Thymus (tissue), 11 donors: ENCODE results near the gene WDR35. TPM values are rescaled to one million over a fixed set of nuclear protein-coding genes. Genes with fewer than 3 reads are reported as not detected.

ENCODE experiments used
- DNase-seq, 9 donors: peaks; one replicate each; pipeline ENCODE4 v3.0.0-alpha.2; 2013; ENCODE audit warnings: low spot score in 9 of 9, low read depth in 6 of 9, missing footprints in 1 of 9
- H3K27ac ChIP-seq, 2 donors: one replicate each; pipeline ENCODE4 v1.5.1; 2013; ENCODE audit warnings: control low read depth in 1 of 2, low read depth in 1 of 2, low read length in 1 of 2, mild to moderate bottlenecking in 1 of 2, moderate library complexity in 1 of 2
- H3K27me3 ChIP-seq, 2 donors: one replicate each; pipeline ENCODE4 v1.5.1; 2013; ENCODE audit warnings: low read length in 1 of 2; ENCODE audit not compliant: control insufficient read depth in 2 of 2, insufficient read depth in 1 of 2
- H3K36me3 ChIP-seq, 2 donors: one replicate each; pipeline ENCODE4 v1.5.1; 2013; ENCODE audit warnings: low read length in 1 of 2, mild to moderate bottlenecking in 1 of 2, moderate library complexity in 1 of 2; ENCODE audit not compliant: control insufficient read depth in 2 of 2, insufficient read depth in 2 of 2
- H3K4me1 ChIP-seq, 2 donors: one replicate each; pipeline ENCODE4 v1.5.1; 2013; ENCODE audit warnings: low read length in 2 of 2; ENCODE audit not compliant: control insufficient read depth in 2 of 2, insufficient read depth in 2 of 2
- H3K4me3 ChIP-seq, 2 donors: one replicate each; pipeline ENCODE4 v1.5.1; 2013; ENCODE audit warnings: low read length in 2 of 2, control low read depth in 1 of 2, mild to moderate bottlenecking in 1 of 2
- H3K9me3 ChIP-seq, 2 donors: one replicate each; pipeline ENCODE4 v1.5.1; 2013; ENCODE audit warnings: low read length in 1 of 2, mild to moderate bottlenecking in 1 of 2; ENCODE audit not compliant: control insufficient read depth in 2 of 2, insufficient read depth in 1 of 2
- WGBS: extraction: QIAGEN DNeasy Blood & Tissue Kit; methylation state at CpG from one replicate; pipeline ENCODE4 v1.1.7; 2013; 5-methylcytosine and 5-hydroxymethylcytosine counted together
- polyA plus RNA-seq: library from polyadenylated mRNA; stranded (reverse); fragments of 200-250 nt; gene quantifications from one replicate; pipeline ENCODE4 v1.2.3, GENCODE V29; 2013
- total RNA-seq: library from RNA; stranded (reverse); fragments of 120-200 nt; gene quantifications from one replicate; pipeline ENCODE4 v1.2.4, GENCODE V29; 2013
- donor health status: healthy.

The WDR35 gene
- total and polyA plus RNA-seq, 2 donors: 6.9 to 8.4 TPM

DNA sequence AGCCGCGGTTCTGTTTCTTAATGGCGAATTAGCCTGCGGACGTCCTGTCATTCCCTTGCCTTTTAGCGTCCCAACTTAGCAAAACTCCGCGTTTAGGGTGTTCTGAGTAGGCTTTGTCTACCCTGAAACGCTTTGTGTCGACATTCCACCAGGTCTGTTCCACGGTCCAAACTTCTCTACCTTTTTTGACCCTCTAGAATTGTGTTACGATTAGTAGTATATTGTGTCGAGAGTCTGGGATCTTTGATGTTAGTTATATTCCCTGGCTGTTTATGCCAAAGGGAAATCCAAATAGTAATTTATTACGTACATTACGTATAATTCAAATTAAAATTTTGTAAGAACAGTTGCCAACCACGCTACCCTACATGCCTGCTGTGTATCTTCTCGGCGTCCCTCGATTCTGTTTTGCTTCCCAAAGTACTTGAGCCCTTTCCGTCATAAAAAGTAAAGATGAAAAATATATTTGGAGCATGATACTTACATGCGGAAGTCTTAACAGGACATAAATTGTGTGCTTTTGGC lies 87.6 kb downstream of the WDR35 start:
- 1% methylated on average over 21 of the region's 21 CpGs for WGBS
- H3K9me3 ChIP-seq: no peaks in the 10 kb centered on the region
- H3K27me3 ChIP-seq: no peaks in the 10 kb centered on the region
- peak overlapping the region; percentile 96 to 99 for H3K27ac ChIP-seq
- no peaks in the 10 kb centered on the region for H3K36me3 ChIP-seq
- peak overlapping the region; percentile 75 to 87 for H3K4me3 ChIP-seq
- H3K4me1 ChIP-seq: peaks cover 0 to 16% of the 10 kb centered on the region in 2 donors
- peak in 2 of 9 donors; percentile 15 to 30 for DNase-seq

DNA sequence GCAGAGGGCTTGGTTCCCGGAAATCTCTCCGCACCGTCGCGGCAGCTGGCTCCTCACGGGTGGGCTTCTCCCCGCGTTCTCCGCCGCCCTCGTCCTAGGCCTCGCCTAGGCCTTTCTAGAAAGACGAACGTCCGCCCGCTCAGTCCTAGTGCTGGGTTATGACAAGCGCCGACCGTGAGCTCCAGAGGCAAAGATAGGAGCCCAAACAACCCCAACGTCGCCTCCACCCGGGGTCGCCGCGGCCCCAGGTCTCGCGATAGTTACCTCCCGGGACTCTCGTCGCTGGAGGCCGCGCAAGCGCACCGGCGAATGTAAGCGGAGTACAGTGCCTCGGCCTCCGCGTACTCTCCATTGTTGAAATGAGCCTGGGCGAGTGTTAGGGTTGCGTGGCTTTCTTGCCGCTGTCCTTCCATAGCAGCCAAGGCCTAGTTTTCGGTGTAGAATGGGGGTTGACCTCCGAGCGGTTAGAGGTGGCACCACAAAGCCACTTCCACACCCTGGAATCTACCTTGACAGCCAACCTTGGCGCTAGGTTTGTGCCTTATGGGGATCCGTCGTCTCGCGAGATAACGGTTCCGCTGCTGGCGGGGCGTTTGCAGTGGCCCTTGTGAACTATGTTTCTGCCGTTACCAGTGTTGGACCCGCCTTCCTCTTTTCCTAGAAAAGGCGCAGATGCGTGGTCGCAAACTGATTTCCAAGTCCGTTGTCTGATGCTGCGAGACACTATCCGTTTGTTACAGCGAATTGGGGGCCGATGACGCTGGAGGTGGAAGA lies 88.3 kb downstream of the WDR35 start, which contains the start of gene TTC32:
TSS of gene TTC32 (minus strand) at position 542 of the 774 bp plus-strand sequence. CDS start at position 413, 129 bp downstream.
- under 1% methylated on average over 65 of the region's 65 CpGs for WGBS
- no peaks in the 10 kb centered on the region for H3K9me3 ChIP-seq
- H3K4me3 ChIP-seq: peak within 1 kb of the TSS; percentile 75 to 87
- H3K4me1 ChIP-seq: peaks cover 0 to 16% of the 10 kb centered on the region in 2 donors
- H3K36me3 ChIP-seq: no peaks in the 10 kb centered on the region
- peak within 1 kb of the TSS; percentile 96 to 99 for H3K27ac ChIP-seq
- H3K27me3 ChIP-seq: no peaks in the 10 kb centered on the region
- peak; percentile 94 to 98 (median 96) for DNase-seq

DNA sequence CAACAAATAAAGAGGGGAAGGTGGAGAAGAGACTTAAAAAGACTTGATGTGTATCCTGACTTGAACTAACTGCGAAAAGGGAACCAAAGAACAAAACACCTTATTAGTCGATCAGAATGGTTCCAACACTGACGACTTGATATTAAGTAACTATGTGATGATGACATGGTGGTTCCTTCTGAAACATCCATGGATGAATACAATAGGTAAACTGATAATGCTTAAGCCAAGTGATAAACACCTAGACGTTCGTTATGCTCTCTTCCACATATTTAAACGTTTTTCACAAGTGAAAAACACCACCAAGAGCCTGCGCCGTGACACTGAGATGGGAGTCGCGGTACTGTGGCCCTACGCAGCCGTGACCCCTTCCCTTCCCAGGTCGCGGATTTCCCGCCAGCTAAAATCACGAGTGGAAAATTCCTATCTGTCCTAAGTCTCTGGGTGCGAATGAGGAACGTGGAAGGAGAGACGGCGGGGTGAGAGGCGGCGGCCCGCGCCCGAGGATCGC lies 88.9 kb downstream of the WDR35 start:
- peak overlapping the region; percentile 96 to 99 for H3K27ac ChIP-seq
- DNase-seq: peak in 7 of 9 donors; percentile 9 to 47 (median 38)
- no peaks in the 10 kb centered on the region for H3K9me3 ChIP-seq
- under 1% methylated on average over 26 of the region's 26 CpGs for WGBS
- H3K4me3 ChIP-seq: peak overlapping the region; percentile 75 to 87
- H3K4me1 ChIP-seq: peaks cover 0 to 16% of the 10 kb centered on the region in 2 donors
- H3K36me3 ChIP-seq: no peaks in the 10 kb centered on the region
- no peaks in the 10 kb centered on the region for H3K27me3 ChIP-seq

DNA sequence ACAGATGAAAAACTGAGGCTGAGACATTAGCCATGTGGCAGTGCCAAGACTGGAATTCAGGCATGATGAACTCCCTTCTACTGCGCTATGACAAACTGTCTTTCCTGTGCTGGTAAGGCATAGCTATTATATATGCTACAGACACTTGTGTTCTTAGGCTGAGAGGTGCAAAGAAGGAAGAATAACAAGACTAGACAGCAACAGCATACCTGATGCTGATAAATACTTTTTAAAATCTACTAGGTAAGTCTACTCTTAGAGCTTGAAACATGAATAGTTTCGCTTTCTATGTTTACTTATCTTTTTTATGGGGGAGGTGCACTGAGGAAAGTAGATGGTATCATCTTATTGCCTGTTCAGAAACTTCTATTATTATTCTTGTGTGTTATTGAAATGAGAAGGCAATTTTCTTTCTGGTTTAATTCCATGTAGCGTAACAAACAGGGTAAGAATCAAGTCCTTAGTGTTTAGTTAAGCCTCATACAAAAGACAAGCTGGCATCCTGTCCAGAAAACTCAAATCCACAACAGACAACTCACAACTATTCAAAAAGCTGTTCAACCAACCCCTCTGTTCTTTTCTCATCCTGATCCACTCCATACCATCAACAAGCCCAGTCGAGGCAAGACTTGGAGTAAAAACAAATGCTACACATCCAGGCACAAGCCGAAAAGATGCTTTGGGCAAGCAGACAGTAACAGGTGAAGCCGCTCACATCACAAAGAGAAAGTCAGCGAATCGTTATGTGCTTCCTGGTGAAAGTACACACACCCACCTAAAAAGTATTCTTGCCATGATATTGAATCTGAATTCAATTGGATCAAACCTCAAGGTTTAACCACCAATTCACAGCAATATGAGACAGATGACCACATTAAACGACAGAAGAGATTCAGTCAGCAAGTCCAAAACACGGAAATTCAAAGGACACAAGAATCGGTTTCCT lies 89.6 kb downstream of the WDR35 start:
- peak overlapping the region; percentile 71 to 96 for H3K27ac ChIP-seq
- WGBS: 33% methylated on average over 11 of the region's 11 CpGs

DNA sequence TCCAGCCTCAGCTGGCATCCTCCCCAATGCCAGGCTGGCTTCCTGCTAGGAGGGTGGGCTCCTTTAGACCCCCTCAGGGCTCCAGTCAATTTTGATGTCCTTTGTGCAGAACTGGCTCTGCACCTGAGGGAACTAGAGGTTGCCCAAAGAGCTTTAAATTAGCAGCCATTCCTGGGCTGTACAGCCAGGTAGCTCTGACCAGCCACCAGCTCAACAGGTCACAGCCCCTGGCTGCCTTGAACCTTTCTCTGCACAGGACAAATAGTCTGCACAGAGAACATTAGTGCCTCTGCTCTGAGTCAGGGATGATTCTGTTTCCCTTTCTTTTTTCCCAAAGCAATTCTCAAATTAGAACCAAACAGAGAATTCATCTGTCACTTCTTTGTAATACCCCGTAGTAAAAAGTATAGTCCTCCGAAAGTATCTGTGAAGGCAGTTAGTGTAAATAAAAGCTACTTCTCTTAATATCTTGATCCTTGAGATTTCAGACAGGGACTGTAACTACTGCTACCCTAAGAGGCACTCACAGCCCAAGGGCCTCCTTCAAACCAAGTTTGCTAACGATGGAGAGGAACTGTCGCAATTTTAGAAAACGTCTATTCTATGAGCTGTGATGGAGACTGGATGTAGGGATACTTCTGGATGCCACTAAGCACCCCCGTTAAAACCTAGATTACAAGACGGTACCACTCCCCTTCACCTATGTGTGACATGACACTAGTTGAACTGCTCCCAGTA lies 91.1 kb downstream of the WDR35 start:
- Histone ChIP-seq H3K27ac (peak overlapping the region in 1 of 2 donors; percentile 27), H3K27me3 (no peaks in the 10 kb centered on the region), H3K36me3 (no peaks in the 10 kb centered on the region), H3K4me1 (peaks cover 0 to 16% of the 10 kb centered on the region in 2 donors), H3K4me3 (no peak overlapping the region), H3K9me3 (no peaks in the 10 kb centered on the region)
- WGBS: 96% methylated on average over 7 of the region's 7 CpGs
- no peak for DNase-seq

More for the DNA sequence above, 89.6 kb downstream of the WDR35 start:
- H3K4me3 ChIP-seq: peak overlapping the region; percentile 75 to 87
- H3K27me3 ChIP-seq: no peaks in the 10 kb centered on the region
- peaks cover 0 to 16% of the 10 kb centered on the region in 2 donors for H3K4me1 ChIP-seq
- H3K9me3 ChIP-seq: no peaks in the 10 kb centered on the region
- peak; percentile 23 to 71 (median 41) for DNase-seq
- no peaks in the 10 kb centered on the region for H3K36me3 ChIP-seq

DNA sequence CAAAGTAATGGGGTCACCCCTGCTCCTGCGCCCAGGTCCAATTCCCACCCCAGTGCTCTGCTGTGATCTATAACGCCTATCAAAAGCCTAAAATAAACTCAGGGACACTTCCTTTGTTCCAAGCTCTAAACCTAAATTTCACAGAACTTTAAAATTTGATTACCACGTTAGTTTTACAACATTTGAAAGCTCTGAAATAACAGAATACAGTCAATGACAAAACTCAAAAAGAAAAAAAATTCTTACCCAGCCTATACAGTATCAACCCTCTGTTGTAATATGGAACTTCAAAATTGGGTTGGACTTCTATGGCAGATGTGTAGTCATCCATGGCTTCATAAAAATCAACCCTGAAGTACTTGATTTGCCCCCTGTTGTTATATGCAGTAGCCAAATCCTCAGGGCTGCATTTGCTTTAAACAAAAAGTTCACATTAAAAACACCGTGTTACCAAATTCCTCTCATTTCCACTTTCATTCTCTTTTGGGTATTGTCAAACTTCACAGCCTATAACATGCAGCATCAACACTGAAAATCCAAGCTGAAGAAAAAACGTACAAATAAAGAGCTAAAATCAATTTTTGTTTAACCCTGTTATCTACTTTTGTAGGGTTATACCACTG lies 92.2 kb downstream of the WDR35 start:
- no peaks in the 10 kb centered on the region for H3K36me3 ChIP-seq
- H3K27ac ChIP-seq: peak overlapping the region in 1 of 2 donors; percentile 20
- WGBS: 92% methylated on average over 5 of the region's 5 CpGs
- H3K27me3 ChIP-seq: no peaks in the 10 kb centered on the region
- DNase-seq: no peak
- H3K9me3 ChIP-seq: no peaks in the 10 kb centered on the region
- no peak overlapping the region for H3K4me3 ChIP-seq
- H3K4me1 ChIP-seq: peaks cover 0 to 16% of the 10 kb centered on the region in 2 donors

DNA sequence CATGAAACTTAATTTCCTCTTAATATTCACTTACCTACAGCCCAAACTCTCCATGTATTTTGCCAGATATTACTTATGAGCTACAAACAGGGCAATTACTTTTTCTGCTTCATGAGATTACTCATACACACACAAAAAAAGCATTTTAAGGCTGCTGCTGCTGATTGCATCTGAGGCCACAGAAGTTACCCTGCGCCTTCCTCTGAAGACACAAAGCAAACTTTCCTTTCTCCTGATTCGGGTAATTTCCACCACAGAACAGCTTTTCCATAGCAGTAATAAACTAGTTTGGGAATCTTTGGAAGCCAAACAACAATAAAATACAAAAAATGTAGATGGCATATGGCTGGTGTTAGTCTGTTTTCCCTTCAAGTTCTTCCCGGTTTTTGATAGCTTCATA lies 94.4 kb downstream of the WDR35 start:
- Histone ChIP-seq H3K27ac (no peak overlapping the region), H3K4me1 (peaks cover 0 to 16% of the 10 kb centered on the region in 2 donors)

More for the DNA sequence above, 94.4 kb downstream of the WDR35 start:
- no peaks in the 10 kb centered on the region for H3K9me3 ChIP-seq
- H3K27me3 ChIP-seq: no peaks in the 10 kb centered on the region
- no peak for DNase-seq
- H3K36me3 ChIP-seq: no peaks in the 10 kb centered on the region
- no peak overlapping the region for H3K4me3 ChIP-seq
- 92% methylated on average over 3 of the region's 3 CpGs for whole genome bisulfite sequencing
